T-cell (primary cell): Measurements from ENCODE around the gene ABRACL. TPM values are rescaled to one million over a fixed set of nuclear protein-coding genes. Genes with fewer than 3 reads are reported as not detected.

Source experiments
- ATAC-seq, 4 experiments: fragments of 200-7000 bp in 3 of 4; fragments of 150-1000 bp in 1 of 4; cut with Tn5 transposase; replicated peaks in 1 of 4; 1 replicate in 3 of 4; 2 replicates in 1 of 4; pipeline ENCODE4 v1.10.0; 2021; ENCODE audit warnings: moderate library complexity in 3 of 4, mild to moderate bottlenecking in 2 of 4, moderate number of reproducible peaks in 1 of 4
- CTCF ChIA-PET, 2 donors: fragments of 300-600 bp; sonication (Branson Sonifier 250); formaldehyde crosslinking; loops; one replicate each; lab custom pipeline; 2022; ENCODE audit warnings: antibody characterized with exemption in 2 of 2; lab: Charles Lee
- POLR2A ChIA-PET, 2 donors: fragments of 300-600 bp; sonication (Branson Sonifier 250); formaldehyde crosslinking; loops; one replicate each; lab custom pipeline; 2022; ENCODE audit warnings: antibody characterized with exemption in 2 of 2; lab: Charles Lee
- DNase-seq, 35 experiments: peaks; one replicate each; pipeline versions ENCODE4 v3.0.0 to v3.0.0-alpha.2; 2013 to 2023
- H3K27ac ChIP-seq: one replicate; pipeline ENCODE4 v1.5.1; 2013; ENCODE audit warnings: low read length
- H3K27me3 ChIP-seq, 2 experiments: replicated peaks in 1 of 2; 1 replicate in 1 of 2; 2 replicates in 1 of 2; pipeline versions ENCODE4 v1.6.1 to v1.7.0; 2013; ENCODE audit warnings: low read length in 1 of 2, mixed read lengths in 1 of 2; ENCODE audit not compliant: control insufficient read depth in 2 of 2, insufficient read depth in 2 of 2; ENCODE audit errors: extremely low read depth in 1 of 2
- H3K36me3 ChIP-seq, 2 donors: 1 replicate in 1 of 2; 2 replicates in 1 of 2; pipeline versions ENCODE4 v1.6.1 to v1.7.0; 2013; ENCODE audit warnings: low read length in 1 of 2; ENCODE audit not compliant: control insufficient read depth in 2 of 2, insufficient read depth in 1 of 2; ENCODE audit errors: extremely low read depth in 1 of 2
- H3K4me1 ChIP-seq, 2 experiments: 1 replicate in 1 of 2; 2 replicates in 1 of 2; pipeline versions ENCODE4 v1.6.1 to v1.7.0; 2013; ENCODE audit warnings: low read length in 2 of 2, mixed read lengths in 1 of 2; ENCODE audit not compliant: insufficient read depth in 2 of 2, control insufficient read depth in 1 of 2; ENCODE audit errors: extremely low read depth in 1 of 2
- H3K4me3 ChIP-seq, 2 donors: 1 replicate in 1 of 2; 2 replicates in 1 of 2; pipeline versions ENCODE4 v1.5.1 to v1.7.0; 2013; ENCODE audit warnings: mild to moderate bottlenecking in 2 of 2, low read length in 1 of 2, moderate library complexity in 1 of 2; ENCODE audit not compliant: control insufficient read depth in 1 of 2; ENCODE audit errors: extremely low read depth in 1 of 2
- H3K9me3 ChIP-seq: 2 replicates; pipeline ENCODE4 v1.7.0; 2013
- H3K27ac Mint-ChIP-seq, 2 donors: one replicate each; pipeline ENCODE4 v1.8.0; 2020 to 2021; ENCODE audit warnings: mild to moderate bottlenecking in 2 of 2, mixed read lengths in 2 of 2
- H3K27me3 Mint-ChIP-seq, 2 donors: one replicate each; pipeline ENCODE4 v1.8.0; 2021 to 2022; ENCODE audit warnings: mixed read lengths in 2 of 2
- H3K36me3 Mint-ChIP-seq: one replicate; pipeline ENCODE4 v1.8.0; 2021; ENCODE audit warnings: mixed read lengths
- H3K4me1 Mint-ChIP-seq, 3 donors: one replicate each; pipeline ENCODE4 v1.8.0; 2020 to 2022; ENCODE audit warnings: mixed read lengths in 3 of 3, mild to moderate bottlenecking in 1 of 3
- H3K4me3 Mint-ChIP-seq, 3 donors: one replicate each; pipeline ENCODE4 v1.8.0; 2020 to 2022; ENCODE audit warnings: mild to moderate bottlenecking in 3 of 3, mixed read lengths in 3 of 3, moderate library complexity in 3 of 3
- H3K9me3 Mint-ChIP-seq, 3 donors: one replicate each; pipeline ENCODE4 v1.8.0; 2020 to 2022; ENCODE audit warnings: mixed read lengths in 3 of 3
- WGBS: methylation state at CpG from one replicate; pipeline ENCODE4 v1.1.5; 2013; ENCODE audit warnings: missing lambda C conversion rate; ENCODE audit not compliant: insufficient coverage; 5-methylcytosine and 5-hydroxymethylcytosine counted together
- total RNA-seq, 35 experiments: library from RNA in 6 of 35; stranded (reverse) in 6 of 35; fragments of 120-200 nt in 1 of 35; gene quantifications; one replicate each; pipeline versions ENCODE4 v1.2.1 to v1.2.4 and lab custom pipeline; 2013 to 2026

Gene ABRACL
- total RNA-seq, 5 donors from 2014 or later (not counting 1 experiment from before 2014, with no cell fraction given) = 44.2 to 76.3 (median 71.5) TPM

DNA sequence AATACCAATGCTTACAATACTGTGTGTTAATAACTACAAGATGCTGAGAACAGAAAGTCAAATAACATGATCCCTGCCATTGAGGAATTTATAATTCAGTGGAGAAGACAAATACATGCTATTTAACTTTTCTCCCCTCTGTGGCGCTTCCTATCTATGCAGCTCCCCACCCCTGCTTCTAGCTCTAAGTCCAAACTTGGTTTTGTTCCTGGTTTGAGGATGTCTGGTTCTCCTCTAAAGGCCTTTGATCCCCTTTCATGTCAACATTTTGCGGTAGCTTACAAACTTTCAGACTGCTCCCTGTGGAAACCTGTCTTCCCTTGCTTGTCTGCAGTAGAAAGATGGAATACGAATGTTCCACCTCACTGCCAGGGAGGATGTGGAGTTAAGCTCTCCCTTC, 22.1 kb upstream of the ABRACL start:
- WGBS = no CpG with 5 or more reads among the region's 3 CpGs
- no peaks in the 10 kb centered on the region for H3K36me3 Mint-ChIP-seq
- ChIA-PET POLR2A (no interaction called here), CTCF (no interaction called here)
- H3K27me3 Mint-ChIP-seq = peaks cover 0 to 2% of the 10 kb centered on the region in 2 donors
- H3K4me1 Mint-ChIP-seq = no peaks in the 10 kb centered on the region
- H3K9me3 Mint-ChIP-seq = no peaks in the 10 kb centered on the region
- H3K4me3 Mint-ChIP-seq = no peak overlapping the region
- Histone ChIP-seq H3K27ac (no peak overlapping the region), H3K4me1 (no peaks in the 10 kb centered on the region), H3K36me3 (no peaks in the 10 kb centered on the region), H3K9me3 (no peaks in the 10 kb centered on the region), H3K4me3 (no peak overlapping the region), H3K27me3 (no peaks in the 10 kb centered on the region)
- no peak for DNase-seq
- ATAC-seq = no peak
- H3K27ac Mint-ChIP-seq = no peak overlapping the region

DNA sequence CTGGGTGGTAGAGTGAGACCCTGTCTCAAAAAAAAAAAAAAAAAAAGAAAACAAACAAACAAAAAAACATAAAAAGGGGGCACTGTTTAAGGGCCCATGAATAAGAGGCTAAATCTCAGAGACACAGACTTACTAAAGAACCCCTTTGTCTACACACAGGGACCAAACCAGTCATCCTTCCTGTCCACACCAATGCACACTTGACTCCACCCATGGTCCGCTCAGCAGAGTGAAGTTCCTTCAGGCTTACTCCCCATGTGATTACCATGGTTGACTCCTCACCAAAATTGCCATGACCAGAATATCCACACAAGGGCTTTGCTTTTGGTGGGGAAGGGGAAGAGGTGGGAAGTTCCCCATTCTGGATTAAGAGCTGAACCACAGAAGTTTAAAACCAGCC, 21.1 kb upstream of the ABRACL start:
- H3K27me3 ChIP-seq = no peaks in the 10 kb centered on the region
- ATAC-seq (no peak), DNase-seq (no peak)
- no CpG with 5 or more reads among the region's 1 CpG for WGBS
- no peaks in the 10 kb centered on the region for H3K9me3 ChIP-seq
- H3K27ac ChIP-seq = no peak overlapping the region
- H3K4me1 Mint-ChIP-seq = no peaks in the 10 kb centered on the region
- H3K4me3 ChIP-seq = no peak overlapping the region
- CTCF ChIA-PET = interaction anchor here in 1 of 2 donors (0.6 kb wide), 2 partner anchors 18 to 1105 kb away, joined by 5 to 8 read pairs; no protein-coding TSS in a partner anchor
- H3K36me3 Mint-ChIP-seq = no peaks in the 10 kb centered on the region
- no peaks in the 10 kb centered on the region for H3K9me3 Mint-ChIP-seq
- no peaks in the 10 kb centered on the region for H3K4me1 ChIP-seq
- H3K27ac Mint-ChIP-seq = no peak overlapping the region
- H3K27me3 Mint-ChIP-seq = peaks cover 0 to 2% of the 10 kb centered on the region in 2 donors
- no peaks in the 10 kb centered on the region for H3K36me3 ChIP-seq
- POLR2A ChIA-PET = no interaction called here
- H3K4me3 Mint-ChIP-seq = no peak overlapping the region

DNA sequence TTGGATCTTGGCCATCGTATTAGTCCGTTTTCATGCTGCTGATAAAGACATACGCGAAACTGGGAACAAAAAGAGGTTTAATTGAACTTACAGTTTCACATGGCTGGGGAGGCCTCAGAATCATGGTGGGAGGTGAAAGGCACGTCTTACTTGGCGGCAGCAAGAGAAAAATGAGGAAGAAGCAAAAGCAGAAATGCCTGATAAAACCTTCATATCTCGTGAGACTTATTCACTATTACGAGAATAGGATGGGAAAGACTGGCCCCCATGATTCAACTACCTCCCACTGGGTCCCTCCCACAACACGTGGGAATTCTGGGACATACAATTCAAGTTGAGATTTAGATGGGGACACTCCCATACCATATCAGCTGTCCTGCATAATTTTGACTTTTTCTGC, 20.4 kb upstream of the ABRACL start:
- no peak overlapping the region for H3K27ac ChIP-seq
- POLR2A ChIA-PET = interaction anchor here in 1 of 2 donors (0.6 kb wide), 1 partner anchor 213 kb away, joined by 4 read pairs; no protein-coding TSS in a partner anchor
- Mint-ChIP-seq H3K27me3 (peaks cover 0 to 2% of the 10 kb centered on the region in 2 donors), H3K36me3 (no peaks in the 10 kb centered on the region), H3K27ac (no peak overlapping the region), H3K4me3 (no peak overlapping the region), H3K9me3 (no peaks in the 10 kb centered on the region), H3K4me1 (no peaks in the 10 kb centered on the region)
- H3K27me3 ChIP-seq = no peaks in the 10 kb centered on the region
- no peak for ATAC-seq
- WGBS = 92% methylated on average over 7 of the region's 9 CpGs
- CTCF ChIA-PET = interaction anchor here in 1 of 2 donors (0.6 kb wide), 1 partner anchor 126 kb away, joined by 3 read pairs; no protein-coding TSS in a partner anchor
- no peaks in the 10 kb centered on the region for H3K9me3 ChIP-seq
- no peaks in the 10 kb centered on the region for H3K4me1 ChIP-seq
- DNase-seq = no peak
- H3K4me3 ChIP-seq = no peak overlapping the region
- no peaks in the 10 kb centered on the region for H3K36me3 ChIP-seq

DNA sequence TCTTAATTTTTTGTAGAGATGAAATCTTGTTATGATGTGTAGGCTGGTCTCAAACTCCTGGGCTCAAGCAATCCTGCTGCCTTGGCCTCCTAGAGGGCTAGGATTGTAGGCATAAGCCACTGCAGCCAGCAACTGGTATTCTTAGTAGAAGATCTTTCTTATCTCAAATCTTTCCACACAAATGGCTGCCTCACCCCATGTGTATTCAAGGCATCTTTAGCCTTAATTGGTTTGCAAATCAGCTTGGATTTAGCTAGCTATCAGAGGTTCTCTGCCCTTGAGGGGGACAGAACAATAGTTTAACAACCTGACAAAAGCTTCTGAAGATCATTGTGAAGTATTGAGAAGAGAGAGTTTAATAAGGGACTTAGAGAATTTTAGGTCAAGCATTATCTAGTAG, 17.9 kb upstream of the ABRACL start:
- CTCF ChIA-PET = no interaction called here
- no peaks in the 10 kb centered on the region for H3K9me3 Mint-ChIP-seq
- Histone ChIP-seq H3K9me3 (no peaks in the 10 kb centered on the region), H3K27ac (no peak overlapping the region), H3K27me3 (no peaks in the 10 kb centered on the region), H3K4me3 (no peak overlapping the region), H3K4me1 (no peaks in the 10 kb centered on the region), H3K36me3 (no peaks in the 10 kb centered on the region)
- POLR2A ChIA-PET = interaction anchor here in 1 of 2 donors (0.6 kb wide), 2 partner anchors 299 to 1426 kb away, joined by 3 to 4 read pairs; no protein-coding TSS in a partner anchor
- no peak overlapping the region for H3K27ac Mint-ChIP-seq
- H3K27me3 Mint-ChIP-seq = no peaks in the 10 kb centered on the region
- no peak overlapping the region for H3K4me3 Mint-ChIP-seq
- DNase-seq = no peak
- no peaks in the 10 kb centered on the region for H3K36me3 Mint-ChIP-seq
- ATAC-seq = no peak
- no peaks in the 10 kb centered on the region for H3K4me1 Mint-ChIP-seq

DNA sequence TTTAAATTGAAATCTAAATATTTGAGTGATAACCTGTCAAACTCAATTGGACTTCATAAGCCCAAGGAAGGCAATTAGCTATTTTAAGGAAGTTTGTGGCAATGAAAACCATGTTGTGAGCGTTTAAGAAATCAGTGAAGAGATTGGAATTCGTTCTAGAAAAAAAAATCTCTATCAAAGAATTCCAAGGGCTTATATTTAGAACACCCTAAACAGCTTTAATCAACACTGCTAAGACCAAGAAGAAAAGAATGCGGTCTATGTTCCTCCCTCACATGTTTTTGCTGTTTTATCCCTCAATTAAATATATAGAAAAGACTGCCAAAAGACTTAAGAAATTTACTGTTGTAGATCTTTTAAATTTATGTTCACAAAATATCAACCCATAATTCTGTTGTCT, 16.6 kb upstream of the ABRACL start:
- Histone ChIP-seq H3K36me3 (no peaks in the 10 kb centered on the region), H3K4me1 (no peaks in the 10 kb centered on the region), H3K9me3 (no peaks in the 10 kb centered on the region), H3K27me3 (no peaks in the 10 kb centered on the region), H3K27ac (no peak overlapping the region), H3K4me3 (no peak overlapping the region)
- Mint-ChIP-seq H3K36me3 (no peaks in the 10 kb centered on the region), H3K9me3 (no peaks in the 10 kb centered on the region), H3K27ac (no peak overlapping the region), H3K4me1 (peaks cover 4 to 5% (median 4%) of the 10 kb centered on the region in 3 donors), H3K27me3 (no peaks in the 10 kb centered on the region), H3K4me3 (no peak overlapping the region)
- no CpG with 5 or more reads among the region's 3 CpGs for WGBS
- ChIA-PET POLR2A (no interaction called here), CTCF (no interaction called here)
- ATAC-seq (no peak), DNase-seq (no peak)

DNA sequence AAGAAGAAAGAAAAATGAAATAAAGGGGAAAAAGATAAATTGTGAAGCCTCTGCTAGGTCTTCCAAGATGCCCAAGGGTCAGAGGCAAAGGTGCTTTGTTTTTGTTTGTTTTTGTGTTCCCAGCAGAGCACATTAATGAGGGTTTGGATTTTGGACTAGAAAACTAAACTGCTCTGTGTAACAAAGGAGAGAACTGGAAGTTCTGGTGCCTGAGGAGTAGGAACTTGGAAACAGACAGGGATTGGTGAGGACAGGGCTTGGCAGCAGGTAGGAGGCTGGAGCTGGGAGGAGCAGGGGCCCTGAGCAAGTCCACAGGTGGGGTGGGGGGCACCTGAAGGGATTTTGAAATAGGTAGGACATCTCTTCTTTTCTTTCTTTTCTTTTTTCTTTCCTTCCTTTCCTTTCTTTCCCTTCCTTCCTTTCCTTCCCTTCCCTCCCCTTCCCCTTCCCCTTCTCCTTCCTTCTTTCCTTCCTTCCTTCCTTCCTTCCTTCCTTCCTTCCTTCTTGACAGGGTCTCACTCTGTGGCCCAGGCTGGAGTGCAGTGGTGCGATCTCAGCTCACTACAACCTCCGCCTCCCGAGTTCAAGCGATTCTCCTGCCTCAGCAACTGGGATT, 15.3 kb upstream of the ABRACL start:
- H3K4me1 Mint-ChIP-seq = peaks cover 4 to 5% (median 4%) of the 10 kb centered on the region in 3 donors
- H3K9me3 Mint-ChIP-seq = no peaks in the 10 kb centered on the region
- ATAC-seq (no peak), DNase-seq (no peak)
- H3K36me3 ChIP-seq = no peaks in the 10 kb centered on the region
- H3K27me3 ChIP-seq = no peaks in the 10 kb centered on the region
- H3K4me1 ChIP-seq = no peaks in the 10 kb centered on the region
- POLR2A ChIA-PET = no interaction called here
- H3K4me3 ChIP-seq = no peak overlapping the region
- H3K4me3 Mint-ChIP-seq = no peak overlapping the region
- no peaks in the 10 kb centered on the region for H3K9me3 ChIP-seq
- 100% methylated on average over 1 of the region's 4 CpGs for WGBS
- H3K27ac ChIP-seq = no peak overlapping the region
- H3K27me3 Mint-ChIP-seq = no peaks in the 10 kb centered on the region
- CTCF ChIA-PET = interaction anchor here in 1 of 2 donors (0.7 kb wide), 1 partner anchor 17 kb away, joined by 3 read pairs; no protein-coding TSS in a partner anchor
- no peak overlapping the region for H3K27ac Mint-ChIP-seq
- no peaks in the 10 kb centered on the region for H3K36me3 Mint-ChIP-seq
